ENCODE results near the gene FIS1.
"Not testable (repeated sequence)": the region's sequence is repeated elsewhere in the genome, so short reads cannot be mapped to it uniquely, and the experiment has no call there.

Gene FIS1

GRCh38 chr7:101253199-101253598, 8.3 kb upstream of the FIS1 start:
- not testable (repeated sequence) for H3K18ac ChIP-seq (ENCODE audit: low read length); H2BK5ac ChIP-seq (ENCODE audit: low read depth, low read length, poor library complexity); H3K79me2 ChIP-seq (ENCODE audit: control insufficient read depth, insufficient read depth, low read length, poor library complexity); H3K14ac ChIP-seq (ENCODE audit: low read length); H2BK12ac ChIP-seq (ENCODE audit: low read length); H2BK120ac ChIP-seq (ENCODE audit: insufficient read depth, low read length, poor library complexity); H3K4ac ChIP-seq (ENCODE audit: low read depth, low read length); H3K9ac ChIP-seq (ENCODE audit: low read length); H3K36me3 ChIP-seq (ENCODE audit: control insufficient read depth in 1 of 2, insufficient read depth in 2 of 2, low read length in 2 of 2); H3K9me3 ChIP-seq (ENCODE audit: insufficient read depth, low read depth, low read length); H3K4me1 ChIP-seq (ENCODE audit: control insufficient read depth in 1 of 2, insufficient read depth in 2 of 2, low read length in 2 of 2); DNase-seq; H2AK5ac ChIP-seq (ENCODE audit: low read length); H3K27ac ChIP-seq (ENCODE audit: low read depth, low read length); H3K23ac ChIP-seq (ENCODE audit: low read length); H3K79me1 ChIP-seq (ENCODE audit: low read length); H3K4me2 ChIP-seq (ENCODE audit: low read length); H3K27me3 ChIP-seq (ENCODE audit: insufficient read depth, low read length); H3K4me3 ChIP-seq (ENCODE audit: low read depth, low read length)
- peak overlapping the region; percentile 91 for H4K12ac ChIP-seq (ENCODE audit: low read depth, low read length)
- peak overlapping the region; percentile 83 for H4K8ac ChIP-seq (ENCODE audit: low read depth, low read length)
- no CpG with 5 or more reads among the region's 5 CpGs for WGBS (ENCODE audit: extremely low coverage, insufficient coverage, insufficient read length)
- H4K91ac ChIP-seq (ENCODE audit: low read depth, low read length): peak overlapping the region; percentile 58
- H2AFZ ChIP-seq (ENCODE audit: insufficient read depth, low read length, poor library complexity): peak overlapping the region; percentile 74

GRCh38 chr7:101251871-101252659, 7.2 kb upstream of the FIS1 start:
- H2BK5ac ChIP-seq (ENCODE audit: low read depth, low read length, poor library complexity): no peak overlapping the region
- H2BK12ac ChIP-seq (ENCODE audit: low read length): no peak overlapping the region
- H3K27ac ChIP-seq (ENCODE audit: low read depth, low read length): peak overlapping the region; percentile 35
- peak overlapping the region; percentile 75 for H3K9ac ChIP-seq (ENCODE audit: low read length)
- H2BK120ac ChIP-seq (ENCODE audit: insufficient read depth, low read length, poor library complexity): no peak overlapping the region
- peak overlapping the region; percentile 24 for H4K12ac ChIP-seq (ENCODE audit: low read depth, low read length)
- peak overlapping the region; percentile 10 for H3K18ac ChIP-seq (ENCODE audit: low read length)
- H3K36me3 ChIP-seq (ENCODE audit: control insufficient read depth in 1 of 2, insufficient read depth in 2 of 2, low read length in 2 of 2): peaks cover 6 to 7% of the 10 kb centered on the region in 2 experiments
- H4K91ac ChIP-seq (ENCODE audit: low read depth, low read length): peak overlapping the region; percentile 58
- H2AFZ ChIP-seq (ENCODE audit: insufficient read depth, low read length, poor library complexity): peak overlapping the region; percentile 38
- peaks cover 4% of the 10 kb centered on the region for H3K79me1 ChIP-seq (ENCODE audit: low read length)
- peak; percentile 99 to 100 for DNase-seq
- peak overlapping the region; percentile 37 for H3K4ac ChIP-seq (ENCODE audit: low read depth, low read length)
- no peak overlapping the region for H3K23ac ChIP-seq (ENCODE audit: low read length)
- H3K4me2 ChIP-seq (ENCODE audit: low read length): peak overlapping the region; percentile 69
- H3K4me1 ChIP-seq (ENCODE audit: control insufficient read depth in 1 of 2, insufficient read depth in 2 of 2, low read length in 2 of 2): peaks cover 3 to 4% of the 10 kb centered on the region in 2 experiments
- no peaks in the 10 kb centered on the region for H3K9me3 ChIP-seq (ENCODE audit: insufficient read depth, low read depth, low read length)
- H4K8ac ChIP-seq (ENCODE audit: low read depth, low read length): peak overlapping the region; percentile 67
- peak overlapping the region; percentile 14 for H3K14ac ChIP-seq (ENCODE audit: low read length)
- peak overlapping the region; percentile 82 for H3K4me3 ChIP-seq (ENCODE audit: low read depth, low read length)
- H2AK5ac ChIP-seq (ENCODE audit: low read length): peak overlapping the region; percentile 40
- no peaks in the 10 kb centered on the region for H3K27me3 ChIP-seq (ENCODE audit: insufficient read depth, low read length)
- no CpG with 5 or more reads among the region's 55 CpGs for WGBS (ENCODE audit: extremely low coverage, insufficient coverage, insufficient read length)
- H3K79me2 ChIP-seq (ENCODE audit: control insufficient read depth, insufficient read depth, low read length, poor library complexity): peaks cover 4% of the 10 kb centered on the region

GRCh38 chr7:101250324-101250723, 5.4 kb upstream of the FIS1 start:
- WGBS (ENCODE audit: extremely low coverage, insufficient coverage, insufficient read length): no CpG with 5 or more reads among the region's 3 CpGs
- DNase-seq: peak in 1 of 2 donors; percentile 45
- Histone ChIP-seq H3K27me3 (ENCODE audit: insufficient read depth, low read length) (no peaks in the 10 kb centered on the region), H3K9ac (ENCODE audit: low read length) (no peak overlapping the region), H2BK5ac (ENCODE audit: low read depth, low read length, poor library complexity) (no peak overlapping the region), H3K79me2 (ENCODE audit: control insufficient read depth, insufficient read depth, low read length, poor library complexity) (peaks cover 4% of the 10 kb centered on the region), H3K9me3 (ENCODE audit: insufficient read depth, low read depth, low read length) (no peaks in the 10 kb centered on the region), H4K8ac (ENCODE audit: low read depth, low read length) (no peak overlapping the region), H2AFZ (ENCODE audit: insufficient read depth, low read length, poor library complexity) (no peak overlapping the region), H2AK5ac (ENCODE audit: low read length) (no peak overlapping the region), H2BK120ac (ENCODE audit: insufficient read depth, low read length, poor library complexity) (no peak overlapping the region), H4K91ac (ENCODE audit: low read depth, low read length) (no peak overlapping the region), H2BK12ac (ENCODE audit: low read length) (no peak overlapping the region), H3K4me2 (ENCODE audit: low read length) (no peak overlapping the region), H3K18ac (ENCODE audit: low read length) (no peak overlapping the region), H4K12ac (ENCODE audit: low read depth, low read length) (no peak overlapping the region), H3K36me3 (ENCODE audit: control insufficient read depth in 1 of 2, insufficient read depth in 2 of 2, low read length in 2 of 2) (peaks cover 6 to 11% of the 10 kb centered on the region in 2 experiments), H3K4me1 (ENCODE audit: control insufficient read depth in 1 of 2, insufficient read depth in 2 of 2, low read length in 2 of 2) (peaks cover 3 to 4% of the 10 kb centered on the region in 2 experiments), H3K4me3 (ENCODE audit: low read depth, low read length) (no peak overlapping the region), H3K4ac (ENCODE audit: low read depth, low read length) (no peak overlapping the region), H3K23ac (ENCODE audit: low read length) (no peak overlapping the region), H3K79me1 (ENCODE audit: low read length) (peaks cover 4% of the 10 kb centered on the region), H3K14ac (ENCODE audit: low read length) (no peak overlapping the region), H3K27ac (ENCODE audit: low read depth, low read length) (no peak overlapping the region)

GRCh38 chr7:101248276-101248675, 3.4 kb upstream of the FIS1 start:
- H3K4me3 ChIP-seq (ENCODE audit: low read depth, low read length): no peak overlapping the region
- H3K18ac ChIP-seq (ENCODE audit: low read length): no peak overlapping the region
- no peak overlapping the region for H3K4me2 ChIP-seq (ENCODE audit: low read length)
- no peak overlapping the region for H3K14ac ChIP-seq (ENCODE audit: low read length)
- H2AK5ac ChIP-seq (ENCODE audit: low read length): no peak overlapping the region
- H3K23ac ChIP-seq (ENCODE audit: low read length): no peak overlapping the region
- peaks cover 9% of the 10 kb centered on the region for H3K79me1 ChIP-seq (ENCODE audit: low read length)
- no peak overlapping the region for H3K9ac ChIP-seq (ENCODE audit: low read length)
- no peaks in the 10 kb centered on the region for H3K27me3 ChIP-seq (ENCODE audit: insufficient read depth, low read length)
- H2BK12ac ChIP-seq (ENCODE audit: low read length): no peak overlapping the region
- no peak overlapping the region for H2BK5ac ChIP-seq (ENCODE audit: low read depth, low read length, poor library complexity)
- no CpG with 5 or more reads among the region's 5 CpGs for WGBS (ENCODE audit: extremely low coverage, insufficient coverage, insufficient read length)
- peaks cover 3 to 10% of the 10 kb centered on the region in 2 experiments for H3K4me1 ChIP-seq (ENCODE audit: control insufficient read depth in 1 of 2, insufficient read depth in 2 of 2, low read length in 2 of 2)
- no peak overlapping the region for H3K4ac ChIP-seq (ENCODE audit: low read depth, low read length)
- H4K8ac ChIP-seq (ENCODE audit: low read depth, low read length): no peak overlapping the region
- H2AFZ ChIP-seq (ENCODE audit: insufficient read depth, low read length, poor library complexity): no peak overlapping the region
- peaks cover 8% of the 10 kb centered on the region for H3K79me2 ChIP-seq (ENCODE audit: control insufficient read depth, insufficient read depth, low read length, poor library complexity)
- no peaks in the 10 kb centered on the region for H3K9me3 ChIP-seq (ENCODE audit: insufficient read depth, low read depth, low read length)
- no peak overlapping the region for H2BK120ac ChIP-seq (ENCODE audit: insufficient read depth, low read length, poor library complexity)
- no peak overlapping the region for H4K12ac ChIP-seq (ENCODE audit: low read depth, low read length)
- H3K27ac ChIP-seq (ENCODE audit: low read depth, low read length): no peak overlapping the region
- H4K91ac ChIP-seq (ENCODE audit: low read depth, low read length): no peak overlapping the region
- H3K36me3 ChIP-seq (ENCODE audit: control insufficient read depth in 1 of 2, insufficient read depth in 2 of 2, low read length in 2 of 2): peaks cover 6 to 14% of the 10 kb centered on the region in 2 experiments
- DNase-seq: no peak
